ENCODE data around the gene NCKAP5.

DNA sequence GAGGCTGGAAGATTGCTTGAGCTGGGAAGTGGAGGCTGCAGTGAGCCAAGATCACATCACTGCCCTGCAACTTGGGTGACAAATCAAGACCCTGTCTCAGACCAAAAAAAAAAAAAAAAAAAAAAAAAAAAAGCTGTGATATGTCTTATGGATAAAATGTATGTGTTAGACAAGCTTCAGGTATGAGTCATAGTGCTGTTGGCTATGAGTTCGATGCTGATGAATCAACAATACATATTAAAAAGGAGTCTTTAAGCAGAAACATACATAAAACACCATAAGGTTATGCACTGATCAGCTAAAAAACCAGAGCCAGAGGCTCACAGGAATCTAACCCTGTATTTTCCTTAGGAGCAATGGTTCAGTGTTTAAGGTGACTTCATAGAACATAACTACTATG lies 332.3 kb downstream of the NCKAP5 start:
- TF ChIP-seq, protein P1, sequence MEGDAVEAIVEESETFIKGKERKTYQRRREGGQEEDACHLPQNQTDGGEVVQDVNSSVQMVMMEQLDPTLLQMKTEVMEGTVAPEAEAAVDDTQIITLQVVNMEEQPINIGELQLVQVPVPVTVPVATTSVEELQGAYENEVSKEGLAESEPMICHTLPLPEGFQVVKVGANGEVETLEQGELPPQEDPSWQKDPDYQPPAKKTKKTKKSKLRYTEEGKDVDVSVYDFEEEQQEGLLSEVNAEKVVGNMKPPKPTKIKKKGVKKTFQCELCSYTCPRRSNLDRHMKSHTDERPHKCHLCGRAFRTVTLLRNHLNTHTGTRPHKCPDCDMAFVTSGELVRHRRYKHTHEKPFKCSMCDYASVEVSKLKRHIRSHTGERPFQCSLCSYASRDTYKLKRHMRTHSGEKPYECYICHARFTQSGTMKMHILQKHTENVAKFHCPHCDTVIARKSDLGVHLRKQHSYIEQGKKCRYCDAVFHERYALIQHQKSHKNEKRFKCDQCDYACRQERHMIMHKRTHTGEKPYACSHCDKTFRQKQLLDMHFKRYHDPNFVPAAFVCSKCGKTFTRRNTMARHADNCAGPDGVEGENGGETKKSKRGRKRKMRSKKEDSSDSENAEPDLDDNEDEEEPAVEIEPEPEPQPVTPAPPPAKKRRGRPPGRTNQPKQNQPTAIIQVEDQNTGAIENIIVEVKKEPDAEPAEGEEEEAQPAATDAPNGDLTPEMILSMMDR (IDR thresholded peaks at IDR 0.05), result no peak
- no peak for TF ChIP-seq POLR2A (IDR thresholded peaks at IDR 0.05)

Measured in upper lobe of left lung (tissue), 4 donors.